Measurements from ENCODE around the gene SBNO2. TPM values are rescaled to one million over a fixed set of nuclear protein-coding genes. Genes with fewer than 3 reads are reported as not detected.

SBNO2 gene
- total and polyA plus RNA-seq, 2 experiments from 2014 or later, result 6.9 to 35.4 TPM

- Histone ChIP-seq H3F3A (replicated peaks; ENCODE audit: low read depth) (no peaks in the 10 kb centered on the region), H3K27me3 (ENCODE audit: insufficient read depth) (no peaks in the 10 kb centered on the region), H2AFZ (no peak overlapping the region), H3K36me3 (ENCODE audit: insufficient read depth) (peaks cover 3% of the 10 kb centered on the region; the same call in 1 of the 2 replicates), H3K9me2 (ENCODE audit: insufficient read depth) (no peaks in the 10 kb centered on the region), H3K4me3 (no peak overlapping the region), H3K4me2 (no peak overlapping the region), H3K4me1 (ENCODE audit: insufficient read depth) (peaks cover 19% of the 10 kb centered on the region), H3K79me2 (replicated peaks; ENCODE audit: insufficient read depth) (no peaks in the 10 kb centered on the region), H4K20me1 (replicated peaks; ENCODE audit: insufficient read depth) (peaks cover 1% of the 10 kb centered on the region; the same call in 1 of the 2 replicates), H3K27ac (ENCODE audit: low read depth) (no peak overlapping the region)
- Mint-ChIP-seq H3K36me3 (ENCODE audit: low read depth) (peaks cover 32% of the 10 kb centered on the region), H3K27me3 (ENCODE audit: insufficient read depth, low read depth, poor library complexity) (peaks cover 15% of the 10 kb centered on the region), H3K9me3 (peaks cover 4% of the 10 kb centered on the region; the same call in 1 of the 3 replicates), H3K4me1 (peaks cover 24% of the 10 kb centered on the region), H3K4me3 (peak overlapping the region; percentile 3; the same call in 1 of the 3 replicates), H3K27ac (peak overlapping the region; percentile 82)
- no peak for ATAC-seq
- no peak for TF ChIP-seq STAT1 (IDR thresholded peaks at IDR 0.05; ENCODE audit: unreplicated experiment)
- TF ChIP-seq CTCF (conservative IDR thresholded peaks at IDR 0.05; ENCODE audit: low read depth in 2 of 2), result no peak
- TF ChIP-seq POLR2AphosphoS5 (IDR thresholded peaks at IDR 0.05; ENCODE audit: low read depth), result no peak
- TF ChIP-seq CREB1 (CRISPR knock-in tag; IDR thresholded peaks at IDR 0.05; ENCODE audit: low read depth), result no peak
- no peak for DNase-seq (ENCODE audit: low spot score)
Observed at GRCh38 chr19:1144741-1145140, 29.3 kb downstream of the SBNO2 start.

GRCh38 chr19:1143828-1144399, 30.2 kb downstream of the SBNO2 start:
- Mint-ChIP-seq H3K4me1 (peaks cover 22% of the 10 kb centered on the region), H3K9me3 (peaks cover 4% of the 10 kb centered on the region; the same call in 1 of the 3 replicates), H3K27ac (no peak overlapping the region), H3K27me3 (ENCODE audit: insufficient read depth, low read depth, poor library complexity) (peaks cover 18% of the 10 kb centered on the region), H3K4me3 (no peak overlapping the region), H3K36me3 (ENCODE audit: low read depth) (peaks cover 33% of the 10 kb centered on the region)
- H3K79me2 ChIP-seq (replicated peaks; ENCODE audit: insufficient read depth), result no peaks in the 10 kb centered on the region
- H3K27me3 ChIP-seq (ENCODE audit: insufficient read depth), result no peaks in the 10 kb centered on the region
- no peaks in the 10 kb centered on the region for H3F3A ChIP-seq (replicated peaks; ENCODE audit: low read depth)
- peaks cover 19% of the 10 kb centered on the region for H3K4me1 ChIP-seq (ENCODE audit: insufficient read depth)
- H3K27ac ChIP-seq (ENCODE audit: low read depth), result no peak overlapping the region
- H3K9me2 ChIP-seq (ENCODE audit: insufficient read depth), result no peaks in the 10 kb centered on the region
- peaks cover 4% of the 10 kb centered on the region; the same call in 1 of the 2 replicates for H4K20me1 ChIP-seq (replicated peaks; ENCODE audit: insufficient read depth)
- no peak for ATAC-seq
- no peak for DNase-seq (ENCODE audit: low spot score)
- no peak overlapping the region for H3K4me3 ChIP-seq
- peaks cover 3% of the 10 kb centered on the region; the same call in 1 of the 2 replicates for H3K36me3 ChIP-seq (ENCODE audit: insufficient read depth)
- H2AFZ ChIP-seq, result no peak overlapping the region
- no peak overlapping the region for H3K4me2 ChIP-seq
- no peak for TF ChIP-seq EZH2 (IDR thresholded peaks at IDR 0.05; ENCODE audit: low read depth, unreplicated experiment)
- no peak for TF ChIP-seq EZH2phosphoT487 (IDR thresholded peaks at IDR 0.05; ENCODE audit: unreplicated experiment)
- no peak for TF ChIP-seq ZNF331 (CRISPR knock-in tag; IDR thresholded peaks at IDR 0.05; ENCODE audit: low read depth)
- TF ChIP-seq CTCF (conservative IDR thresholded peaks at IDR 0.05; ENCODE audit: low read depth in 2 of 2), result no peak
- no peak for TF ChIP-seq JUNB (IDR thresholded peaks at IDR 0.05; ENCODE audit: unreplicated experiment)
- TF ChIP-seq POLR2AphosphoS5 (IDR thresholded peaks at IDR 0.05; ENCODE audit: low read depth), result no peak
- no peak for TF ChIP-seq NANOG (IDR thresholded peaks at IDR 0.05; ENCODE audit: borderline replicate concordance)
- no peak for TF ChIP-seq REST (IDR thresholded peaks at IDR 0.05; ENCODE audit: unreplicated experiment)
- TF ChIP-seq STAT1 (IDR thresholded peaks at IDR 0.05; ENCODE audit: unreplicated experiment), result no peak
- no peak for TF ChIP-seq CREB1 (CRISPR knock-in tag; IDR thresholded peaks at IDR 0.05; ENCODE audit: low read depth)
- no peak for TF ChIP-seq ZNF114 (CRISPR knock-in tag; IDR thresholded peaks at IDR 0.05)
- TF ChIP-seq ETS1 (IDR thresholded peaks at IDR 0.05), result no peak

All from GM23338 (cell line).